ENCODE results near the gene DGAT2.

The DGAT2 gene

GRCh38 chr11:75826461-75827230 is 58.1 kb downstream of the DGAT2 start:
- no peak for DNase-seq (ENCODE audit: low read depth)

GRCh38 chr11:75827562-75827961 is 59.0 kb downstream of the DGAT2 start:
- no peak for DNase-seq (ENCODE audit: low read depth)

GRCh38 chr11:75831915-75832502 is 63.4 kb downstream of the DGAT2 start:
- DNase-seq (ENCODE audit: low read depth) = no peak

GRCh38 chr11:75834728-75835127 is 66.2 kb downstream of the DGAT2 start:
- no peak for DNase-seq (ENCODE audit: low read depth)

- DNase-seq (ENCODE audit: low read depth) = no peak
These were observed 67.8 kb downstream of the DGAT2 start for GRCh38 chr11:75836417-75836816.

GRCh38 chr11:75839851-75840250 is 71.3 kb downstream of the DGAT2 start:
- DNase-seq (ENCODE audit: low read depth) = no peak

- no peak for DNase-seq (ENCODE audit: low read depth)
These were observed 71.9 kb downstream of the DGAT2 start for GRCh38 chr11:75840522-75840921.

GRCh38 chr11:75841739-75842138 is 73.2 kb downstream of the DGAT2 start:
- DNase-seq (ENCODE audit: low read depth) = no peak

- DNase-seq (ENCODE audit: low read depth) = no peak
These were observed 76.7 kb downstream of the DGAT2 start for GRCh38 chr11:75845324-75845723.

GRCh38 chr11:75849894-75850293 is 81.3 kb downstream of the DGAT2 start:
- DNase-seq (ENCODE audit: low read depth) = no peak

- DNase-seq (ENCODE audit: low read depth) = no peak
These were observed 82.2 kb downstream of the DGAT2 start for GRCh38 chr11:75850787-75851186.
